Limb (tissue), 2 donors: ENCODE data around the gene PLCB4.
A peak's percentile ranks its signal among the peaks of the same experiment; 100 is the strongest.

Experiments used
- DNase-seq, 2 donors: peaks; one replicate each; pipeline ENCODE4 v3.0.0-alpha.2; 2016; ENCODE audit errors: extremely low spot score in 2 of 2

PLCB4 gene

GRCh38 chr20:9059931-9060330 is 9.0 kb upstream of the PLCB4 start:
- no peak for DNase-seq

GRCh38 chr20:9061434-9061833 is 7.5 kb upstream of the PLCB4 start:
- DNase-seq, result no peak

- no peak for DNase-seq
Measured at GRCh38 chr20:9062066-9062465, 6.8 kb upstream of the PLCB4 start.

- no peak for DNase-seq
Measured at GRCh38 chr20:9066191-9066590, 2.7 kb upstream of the PLCB4 start.

- peak; percentile 33 to 83 for DNase-seq
Measured at GRCh38 chr20:9068233-9068801, 570 bp upstream of the PLCB4 start.

GRCh38 chr20:9070304-9070703 is 1.4 kb downstream of the PLCB4 start:
- no peak for DNase-seq

GRCh38 chr20:9071976-9072726 is 3.3 kb downstream of the PLCB4 start:
- DNase-seq, result no peak

GRCh38 chr20:9072861-9073500 is 4.1 kb downstream of the PLCB4 start:
- no peak for DNase-seq

GRCh38 chr20:9075264-9076095 is 6.6 kb downstream of the PLCB4 start:
- no peak for DNase-seq

GRCh38 chr20:9076440-9076839 is 7.6 kb downstream of the PLCB4 start:
- no peak for DNase-seq

GRCh38 chr20:9078826-9079731 is 10.2 kb downstream of the PLCB4 start:
- no peak for DNase-seq

- no peak for DNase-seq
Measured at GRCh38 chr20:9081423-9081966, 12.6 kb downstream of the PLCB4 start.

GRCh38 chr20:9082741-9083140 is 13.9 kb downstream of the PLCB4 start:
- DNase-seq, result no peak

GRCh38 chr20:9087531-9088217 is 18.8 kb downstream of the PLCB4 start:
- DNase-seq, result no peak

- DNase-seq, result no peak
Measured at GRCh38 chr20:9088556-9088955, 19.7 kb downstream of the PLCB4 start.

- DNase-seq, result no peak
Measured at GRCh38 chr20:9092113-9092512, 23.2 kb downstream of the PLCB4 start.

- DNase-seq, result no peak
Measured at GRCh38 chr20:9092655-9093054, 23.8 kb downstream of the PLCB4 start.

- DNase-seq, result peak in 1 of 2 donors; percentile 36
Measured at GRCh38 chr20:9093218-9093957, 24.5 kb downstream of the PLCB4 start.

- DNase-seq, result no peak
Measured at GRCh38 chr20:9099372-9099771, 30.5 kb downstream of the PLCB4 start.
